ENCODE data around the gene METTL22. TPM values are rescaled to one million over a fixed set of nuclear protein-coding genes. Genes with fewer than 3 reads are reported as not detected.
A peak's percentile ranks its signal among the peaks of the same experiment; 100 is the strongest.

Gene METTL22
- total RNA-seq, 2 donors from 2014 or later: 18.9 to 47.5 TPM

DNA sequence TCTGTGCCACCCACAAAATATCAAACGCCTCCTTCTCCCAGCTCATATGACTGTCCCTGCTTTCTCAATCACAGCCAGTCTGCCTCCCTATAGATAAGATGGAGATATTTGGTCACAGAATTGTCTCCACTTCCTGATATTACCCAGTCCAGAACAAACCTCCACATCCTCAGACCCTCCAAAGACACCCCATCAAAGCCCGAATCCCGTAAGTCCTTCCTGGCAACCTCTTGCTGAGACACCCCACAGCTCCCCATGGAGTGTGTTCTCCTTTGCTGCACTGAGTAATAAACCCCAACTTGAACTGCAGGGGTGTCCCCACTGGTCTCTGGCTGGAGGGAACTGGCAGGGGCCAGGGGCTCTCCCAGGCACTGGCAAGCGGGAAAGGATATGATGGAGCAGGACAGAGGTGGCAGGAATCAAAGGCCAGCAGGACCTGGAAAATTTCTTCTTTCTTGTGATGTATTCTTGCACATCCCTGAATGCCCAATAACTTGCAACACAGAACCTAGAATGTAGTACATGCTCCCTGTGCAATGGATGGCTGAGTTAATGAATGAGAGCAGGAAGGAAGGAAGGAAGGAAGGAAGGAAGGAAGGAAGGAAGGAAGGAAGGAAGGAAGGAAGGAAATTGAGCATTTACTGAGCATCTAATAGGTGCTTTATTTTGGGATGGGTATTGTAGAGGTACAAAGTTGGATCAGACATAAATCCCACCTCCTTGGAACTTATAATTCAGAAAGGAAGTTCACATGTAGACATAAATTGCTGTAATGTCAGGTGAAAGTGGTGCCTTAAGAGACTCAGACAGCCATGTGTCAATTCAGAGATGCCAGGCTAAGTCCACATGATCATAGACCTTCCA lies 45.1 kb upstream of the METTL22 start:
- ATAC-seq (no peak), DNase-seq (no peak)
- intact Hi-C loops (cut with DNase I): no loop called here
- Histone ChIP-seq H3K27ac (no peak overlapping the region), H3K36me3 (replicated peaks in 1 of 2; ENCODE audit: insufficient read depth in 1 of 2, low read depth in 2 of 2) (no peaks in the 10 kb centered on the region), H3K4me1 (no peaks in the 10 kb centered on the region), H3K4me3 (no peak overlapping the region), H3K9me3 (no peaks in the 10 kb centered on the region), H3K27me3 (no peaks in the 10 kb centered on the region)
- no peak for TF ChIP-seq POLR2A (IDR thresholded peaks at IDR 0.05)
- TF ChIP-seq, protein P1, sequence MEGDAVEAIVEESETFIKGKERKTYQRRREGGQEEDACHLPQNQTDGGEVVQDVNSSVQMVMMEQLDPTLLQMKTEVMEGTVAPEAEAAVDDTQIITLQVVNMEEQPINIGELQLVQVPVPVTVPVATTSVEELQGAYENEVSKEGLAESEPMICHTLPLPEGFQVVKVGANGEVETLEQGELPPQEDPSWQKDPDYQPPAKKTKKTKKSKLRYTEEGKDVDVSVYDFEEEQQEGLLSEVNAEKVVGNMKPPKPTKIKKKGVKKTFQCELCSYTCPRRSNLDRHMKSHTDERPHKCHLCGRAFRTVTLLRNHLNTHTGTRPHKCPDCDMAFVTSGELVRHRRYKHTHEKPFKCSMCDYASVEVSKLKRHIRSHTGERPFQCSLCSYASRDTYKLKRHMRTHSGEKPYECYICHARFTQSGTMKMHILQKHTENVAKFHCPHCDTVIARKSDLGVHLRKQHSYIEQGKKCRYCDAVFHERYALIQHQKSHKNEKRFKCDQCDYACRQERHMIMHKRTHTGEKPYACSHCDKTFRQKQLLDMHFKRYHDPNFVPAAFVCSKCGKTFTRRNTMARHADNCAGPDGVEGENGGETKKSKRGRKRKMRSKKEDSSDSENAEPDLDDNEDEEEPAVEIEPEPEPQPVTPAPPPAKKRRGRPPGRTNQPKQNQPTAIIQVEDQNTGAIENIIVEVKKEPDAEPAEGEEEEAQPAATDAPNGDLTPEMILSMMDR (IDR thresholded peaks at IDR 0.05): no peak
- WGBS, 2 donors: 70 to 81% methylated on average over 4 of the region's 4 CpGs

DNA sequence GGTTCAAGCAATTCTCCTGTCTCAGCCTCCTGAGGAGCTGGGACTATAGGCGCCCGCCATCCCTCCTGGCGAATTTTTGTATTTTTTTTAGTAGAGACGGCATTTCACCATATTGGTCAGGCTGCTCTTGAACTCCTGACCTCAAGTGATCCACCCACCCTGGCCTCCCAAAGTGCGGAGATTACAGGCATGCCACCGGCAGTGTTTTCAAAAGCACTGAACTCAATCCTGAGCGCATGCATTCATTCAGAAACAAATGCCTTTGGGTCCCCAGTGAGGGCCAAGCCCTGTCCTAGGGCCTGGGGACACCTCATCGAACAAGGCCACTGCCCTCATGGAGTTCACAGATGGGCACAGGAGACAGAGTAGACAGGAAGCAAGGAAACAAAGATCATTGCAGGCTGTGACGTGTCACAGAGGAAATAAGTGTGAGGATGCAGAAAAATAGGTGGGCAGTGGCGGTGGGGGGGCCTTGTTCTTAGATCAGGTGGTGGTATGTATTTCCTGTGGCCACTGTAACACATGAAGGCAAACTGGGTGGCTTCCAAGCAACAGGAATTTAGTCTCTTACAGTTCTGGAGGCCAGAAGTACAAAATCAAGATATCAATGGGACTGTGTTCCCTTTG lies 43.7 kb upstream of the METTL22 start:
- Histone ChIP-seq H3K4me3 (no peak overlapping the region), H3K9me3 (no peaks in the 10 kb centered on the region), H3K27ac (no peak overlapping the region), H3K27me3 (no peaks in the 10 kb centered on the region), H3K36me3 (replicated peaks in 1 of 2; ENCODE audit: insufficient read depth in 1 of 2, low read depth in 2 of 2) (no peaks in the 10 kb centered on the region), H3K4me1 (no peaks in the 10 kb centered on the region)
- 75 to 80% methylated on average over 7 to 10 of the region's 10 CpGs for WGBS, 2 donors
- ATAC-seq: no peak
- intact Hi-C loops (cut with DNase I): no loop called here
- TF ChIP-seq POLR2A (IDR thresholded peaks at IDR 0.05): no peak
- TF ChIP-seq, protein P1 (IDR thresholded peaks at IDR 0.05): no peak
- no peak for DNase-seq

DNA sequence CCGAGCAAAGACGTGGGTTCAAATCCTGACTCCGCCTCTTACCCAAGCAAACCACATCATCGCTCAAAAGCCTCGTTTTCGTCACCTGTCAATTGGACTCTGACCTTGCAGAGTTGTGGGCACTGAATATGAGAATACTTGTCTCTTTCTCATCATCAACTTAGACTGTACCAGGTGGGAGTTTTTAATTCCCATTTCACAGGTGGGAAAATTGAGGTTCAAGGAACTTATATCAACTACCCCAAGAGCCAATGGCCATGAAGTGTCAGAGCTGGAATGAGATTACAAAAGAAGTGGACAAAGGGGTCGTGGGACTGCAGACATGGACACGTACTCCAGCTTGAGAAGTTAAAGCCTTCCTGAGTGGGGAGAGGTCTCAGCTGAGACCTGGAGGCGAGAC lies 41.9 kb upstream of the METTL22 start:
- Histone ChIP-seq H3K4me3 (no peak overlapping the region), H3K4me1 (no peaks in the 10 kb centered on the region), H3K27me3 (no peaks in the 10 kb centered on the region), H3K36me3 (replicated peaks in 1 of 2; ENCODE audit: insufficient read depth in 1 of 2, low read depth in 2 of 2) (no peaks in the 10 kb centered on the region), H3K9me3 (no peaks in the 10 kb centered on the region), H3K27ac (no peak overlapping the region)
- intact Hi-C loops (cut with DNase I): no loop called here
- WGBS, 2 donors: 79 to 80% methylated on average over 9 of the region's 9 CpGs
- ATAC-seq (no peak), DNase-seq (no peak)
- TF ChIP-seq, protein P1 (IDR thresholded peaks at IDR 0.05): no peak
- TF ChIP-seq POLR2A (IDR thresholded peaks at IDR 0.05): no peak

DNA sequence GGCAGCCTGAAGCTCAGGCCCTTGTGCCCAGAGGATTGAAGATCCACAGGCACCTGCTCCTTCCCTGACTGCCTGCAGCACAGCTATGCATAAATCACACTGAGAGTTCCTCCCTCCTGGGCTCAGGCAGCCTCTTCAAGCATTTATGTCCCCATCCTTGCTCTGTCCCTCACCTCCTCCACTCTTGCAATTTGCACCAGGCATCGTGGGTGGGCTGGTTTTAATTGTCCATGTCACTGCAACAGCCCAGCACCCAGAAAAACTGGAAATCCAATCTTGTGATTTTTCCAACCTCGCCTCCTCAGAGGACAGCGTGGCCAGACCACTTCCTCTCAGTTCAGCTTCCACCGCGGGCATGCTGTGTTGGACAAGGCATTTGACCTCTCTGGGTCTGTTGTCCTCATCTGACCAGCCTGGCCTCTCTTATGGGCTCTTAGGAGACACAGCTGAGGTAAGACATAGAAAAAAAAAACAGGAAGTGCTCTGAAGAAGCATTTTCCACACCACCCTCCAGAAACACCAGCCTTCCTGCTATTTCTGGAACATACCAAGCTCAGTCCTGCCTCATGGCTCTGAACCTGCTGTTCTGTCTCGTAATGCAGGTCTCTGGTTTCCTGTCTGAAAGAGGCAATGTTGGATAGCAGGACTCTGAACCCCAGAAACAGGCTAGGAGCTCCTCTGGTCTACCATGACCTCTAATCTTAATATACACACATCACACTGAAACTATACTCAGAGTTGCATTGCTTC lies 39.5 kb upstream of the METTL22 start:
- WGBS, 2 donors: 45 to 69% methylated on average over 6 of the region's 6 CpGs
- no peaks in the 10 kb centered on the region for H3K4me1 ChIP-seq
- peak in 1 of 4 donors; percentile 50 for DNase-seq
- intact Hi-C loops (cut with DNase I): no loop called here
- ATAC-seq: no peak
- H3K36me3 ChIP-seq (replicated peaks in 1 of 2; ENCODE audit: insufficient read depth in 1 of 2, low read depth in 2 of 2): no peaks in the 10 kb centered on the region
- H3K9me3 ChIP-seq: no peaks in the 10 kb centered on the region
- TF ChIP-seq, protein P1 (IDR thresholded peaks at IDR 0.05): no peak
- TF ChIP-seq POLR2A (IDR thresholded peaks at IDR 0.05): no peak
- H3K4me3 ChIP-seq: no peak overlapping the region
- H3K27ac ChIP-seq: no peak overlapping the region
- H3K27me3 ChIP-seq: no peaks in the 10 kb centered on the region

Data from body of pancreas (tissue), 4 donors.